Heart left ventricle (tissue), 16 donors: ENCODE measurements around the gene NID2. TPM values are rescaled to one million over a fixed set of nuclear protein-coding genes. Genes with fewer than 3 reads are reported as not detected.

Experiments used
- ATAC-seq, 4 donors: fragments of 200-7000 bp; cut with Tn5 transposase; one replicate each; pipeline ENCODE4 v1.9.1; 2020 to 2022; ENCODE audit warnings: moderate library complexity in 4 of 4, mild to moderate bottlenecking in 3 of 4, moderate number of reproducible peaks in 1 of 4
- DNase-seq, 5 donors: peaks; one replicate each; pipeline ENCODE4 v3.0.0-alpha.2; 2020
- H3K27ac ChIP-seq, 12 donors: fragments of 200-600 bp; sonication (generic) in 4 of 12; one replicate each; pipeline versions ENCODE4 v1.5.0 to v1.8.0; 2016 to 2022; ENCODE audit warnings: mild to moderate bottlenecking in 2 of 12
- H3K27me3 ChIP-seq, 9 donors: fragments of 200-600 bp; sonication (generic) in 2 of 9; one replicate each; pipeline versions ENCODE4 v1.5.1 to v1.8.0; 2016 to 2022; ENCODE audit warnings: mild to moderate bottlenecking in 3 of 9
- H3K36me3 ChIP-seq, 9 donors: fragments of 200-600 bp; sonication (generic) in 2 of 9; one replicate each; pipeline versions ENCODE4 v1.5.0 to v1.8.0; 2018 to 2022; ENCODE audit warnings: mild to moderate bottlenecking in 2 of 9
- H3K4me1 ChIP-seq, 12 donors: fragments of 200-600 bp; sonication (generic) in 4 of 12; one replicate each; pipeline versions ENCODE4 v1.5.0 to v1.8.0; 2016 to 2022; ENCODE audit warnings: mild to moderate bottlenecking in 3 of 12
- H3K4me3 ChIP-seq, 12 donors: fragments of 200-600 bp; sonication (generic) in 4 of 12; one replicate each; pipeline versions ENCODE4 v1.5.0 to v1.8.0; 2017 to 2022; ENCODE audit warnings: mild to moderate bottlenecking in 9 of 12, moderate library complexity in 4 of 12
- H3K9me3 ChIP-seq, 12 donors: fragments of 200-600 bp; sonication (generic) in 4 of 12; one replicate each; pipeline versions ENCODE4 v1.5.0 to v1.8.0; 2016 to 2022; ENCODE audit warnings: mild to moderate bottlenecking in 1 of 12
- POLR2A ChIP-seq, 2 donors: fragments of 450-650 bp; IDR thresholded peaks; one replicate each; pipeline ENCODE4 v1.6.1; 2017; ENCODE audit warnings: antibody characterized with exemption in 2 of 2, mild to moderate bottlenecking in 2 of 2, moderate library complexity in 2 of 2
- WGBS, 4 donors: extraction: QIAGEN DNeasy Blood & Tissue Kit in 2 of 4; methylation state at CpG; one replicate each; pipeline versions ENCODE4 v1.1.5 to v1.1.7; 2013 to 2018; 5-methylcytosine and 5-hydroxymethylcytosine counted together
- intact Hi-C, 10 donors: fragments of 100-400 bp; cut with DNase I; formaldehyde crosslinking; loops; one replicate each; pipeline versions ENCODE4 v1.11.1 to v1.14.2; 2022
- polyA plus RNA-seq, 2 donors: library from polyadenylated mRNA; stranded (reverse); fragments of 200-250 nt; gene quantifications; one replicate each; pipeline ENCODE4 v1.2.3, GENCODE V29; 2013
- total RNA-seq, 9 donors: library from RNA; depleted of rRNA in 2 of 9; stranded (reverse); fragments of >200 nt in 2 of 9; fragmentation: NEBNext Ultra II Directional in 3 of 9; extraction: Animal tissue kit (Norgen Biotek cat#: 25700) in 3 of 9; gene quantifications; one replicate each; pipeline versions ENCODE4 v1.1.0 to v1.2.4, GENCODE V29; 2016 to 2023
- TF ChIP-seq, protein P1 (sequence below), 12 donors: fragments of 200-600 bp; sonication (generic) in 4 of 12; IDR thresholded peaks; one replicate each; pipeline versions ENCODE4 v1.5.0 to v1.8.0; 2018 to 2022; ENCODE audit warnings: antibody characterized with exemption in 12 of 12, mild to moderate bottlenecking in 5 of 12
- donor health status: ischemic (EF 13 %, LVEDD 7.1; RV severe dilation, severe dysfunction).
- donor health status: healthy with polysubstance abuse.
- donor health status: DM: no; HTN: yes; CAD: no.
- donor health status: DM: no; HTN: no; CAD: no.
- donor health status: ischemic (EF 25% LVEDD 6.9; RV normal size, moderate dysfunction).
- donor health status: ischemic (EF 25% LVEDD 5.7; RV mildly dilated, moderate dysfunction).
- donor health status: healthy.
- donor health status: DM: yes; HTN: yes; CAD: no.
- donor health status: ischemic (EF 35%, LVEDD 5.7; RV mildly dilated, moderate dysfunction).
- donor health status: nonischemic (EF 11% LVEDD 7.7; RV severe dilation, severe dysfunction).
- donor health status: DM: yes; HTN: yes; CAD: no.
- donor health status: PGD.
- donor health status: ischemic (EF 29% LVEDD 5.4; RV normal size, mild dysfunction).
- donor health status: nonischemic (EF 23%, LVEDD 6.1; RV moderate dilation, normal function).

The NID2 gene
- total and polyA plus RNA-seq, 11 donors: 17.3 to 77.4 (median 40.6) TPM

DNA sequence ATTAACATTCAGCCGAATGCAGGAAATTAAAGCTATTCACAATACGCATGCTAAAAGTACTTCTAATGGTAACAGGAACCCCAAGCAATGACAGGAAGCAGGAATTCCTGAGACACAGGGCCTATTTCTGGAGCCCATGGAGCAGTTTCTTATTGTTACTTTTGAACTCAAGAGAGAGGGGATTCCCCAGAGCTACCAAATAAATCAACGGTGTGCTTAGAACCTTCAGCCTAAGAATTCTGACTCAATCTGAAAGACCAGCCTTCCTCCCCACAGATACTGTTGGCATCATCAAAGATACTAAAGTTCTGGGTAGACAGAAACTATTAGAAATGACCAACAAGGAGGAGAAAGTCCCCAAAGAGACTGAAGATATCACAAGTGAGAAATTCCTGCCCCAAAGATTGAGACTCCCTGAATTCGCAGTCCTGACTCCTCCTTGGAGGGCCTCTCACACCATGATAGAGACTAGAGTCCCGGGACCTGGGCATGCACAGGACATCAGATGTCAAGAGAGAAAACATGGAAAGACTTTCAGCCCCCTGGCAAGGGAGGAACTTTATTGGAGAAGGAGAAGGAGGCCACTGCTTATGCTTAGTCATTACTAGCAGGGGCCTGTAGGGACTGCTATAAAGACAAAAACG lies 46.8 kb downstream of the NID2 start:
- ATAC-seq: peak in 3 of 4 donors; percentile 4 to 62 (median 8)

DNA sequence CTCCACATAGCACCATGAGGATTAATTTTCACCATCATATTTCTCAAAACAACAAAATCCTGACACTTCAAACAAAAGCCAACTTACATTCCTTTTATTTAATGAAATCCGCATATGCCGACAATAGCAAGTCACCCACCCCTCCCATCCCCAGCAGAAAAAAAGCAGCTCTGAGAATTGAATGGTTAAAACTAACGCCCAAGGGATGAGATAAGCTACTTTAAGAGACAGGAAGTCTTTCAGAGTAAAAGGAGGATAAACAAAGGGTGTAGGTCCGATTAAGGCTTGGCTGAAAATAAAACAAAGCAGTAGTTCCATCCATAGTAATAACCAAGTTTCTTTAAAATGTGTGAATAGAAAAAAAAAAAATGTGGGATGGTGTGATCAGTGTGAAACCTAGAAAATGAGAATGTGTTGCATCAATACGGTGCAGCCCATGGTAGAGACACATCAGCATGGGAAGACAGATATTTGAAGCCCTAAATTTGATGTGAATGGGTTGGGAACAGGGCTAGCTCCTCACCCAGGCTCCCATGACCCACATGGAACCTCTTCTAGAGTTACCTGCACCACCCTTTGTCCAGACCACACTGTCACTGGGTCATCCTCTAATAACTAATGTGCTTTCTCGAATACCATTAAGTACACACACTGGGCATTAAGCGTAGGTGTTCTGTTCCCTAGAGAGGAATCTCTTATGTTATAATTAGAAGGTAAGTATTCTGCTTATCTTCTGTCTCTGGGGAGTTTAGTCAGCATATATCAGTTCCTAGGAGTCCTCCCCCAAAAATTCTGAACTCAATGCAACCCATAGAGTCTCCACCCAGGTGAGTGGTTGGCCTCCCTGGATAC lies 47.8 kb downstream of the NID2 start:
- Histone ChIP-seq H3K27me3 (no peaks in the 10 kb centered on the region), H3K27ac (peak overlapping the region in 10 of 12 donors; percentile 9 to 71 (median 54)), H3K4me3 (no peak overlapping the region), H3K4me1 (peaks cover 19 to 98% (median 77%) of the 10 kb centered on the region in 12 donors), H3K36me3 (peaks cover 0 to 49% (median 21%) of the 10 kb centered on the region in 9 donors), H3K9me3 (no peaks in the 10 kb centered on the region)
- TF ChIP-seq, protein P1, sequence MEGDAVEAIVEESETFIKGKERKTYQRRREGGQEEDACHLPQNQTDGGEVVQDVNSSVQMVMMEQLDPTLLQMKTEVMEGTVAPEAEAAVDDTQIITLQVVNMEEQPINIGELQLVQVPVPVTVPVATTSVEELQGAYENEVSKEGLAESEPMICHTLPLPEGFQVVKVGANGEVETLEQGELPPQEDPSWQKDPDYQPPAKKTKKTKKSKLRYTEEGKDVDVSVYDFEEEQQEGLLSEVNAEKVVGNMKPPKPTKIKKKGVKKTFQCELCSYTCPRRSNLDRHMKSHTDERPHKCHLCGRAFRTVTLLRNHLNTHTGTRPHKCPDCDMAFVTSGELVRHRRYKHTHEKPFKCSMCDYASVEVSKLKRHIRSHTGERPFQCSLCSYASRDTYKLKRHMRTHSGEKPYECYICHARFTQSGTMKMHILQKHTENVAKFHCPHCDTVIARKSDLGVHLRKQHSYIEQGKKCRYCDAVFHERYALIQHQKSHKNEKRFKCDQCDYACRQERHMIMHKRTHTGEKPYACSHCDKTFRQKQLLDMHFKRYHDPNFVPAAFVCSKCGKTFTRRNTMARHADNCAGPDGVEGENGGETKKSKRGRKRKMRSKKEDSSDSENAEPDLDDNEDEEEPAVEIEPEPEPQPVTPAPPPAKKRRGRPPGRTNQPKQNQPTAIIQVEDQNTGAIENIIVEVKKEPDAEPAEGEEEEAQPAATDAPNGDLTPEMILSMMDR (IDR thresholded peaks at IDR 0.05): no peak
- no peak for TF ChIP-seq POLR2A (IDR thresholded peaks at IDR 0.05)
- DNase-seq: no peak
- 37 to 41% (median 37%) methylated on average over 7 of the region's 7 CpGs for WGBS, 4 donors
- intact Hi-C loops: loop anchor here in 2 of 10 donors (5.0 kb wide), 1 partner anchor 46 kb away; the partner anchor contains the start of gene NID2 (in 2 of the 2)
- ATAC-seq: peak in 2 of 4 donors; percentile 23 to 41

More for the DNA sequence above, 46.8 kb downstream of the NID2 start:
- WGBS, 4 donors: 44 to 62% (median 55%) methylated on average over 6 of the region's 6 CpGs
- TF ChIP-seq, protein P1 (IDR thresholded peaks at IDR 0.05): no peak
- no peak for TF ChIP-seq POLR2A (IDR thresholded peaks at IDR 0.05)
- intact Hi-C loops: loop anchor here in 2 of 10 donors (5.0 kb wide), 1 partner anchor 45 kb away; the partner anchor contains the start of gene NID2 (in 2 of the 2)
- no peak overlapping the region for H3K4me3 ChIP-seq
- H3K27ac ChIP-seq: peak overlapping the region in 9 of 12 donors; percentile 23 to 76 (median 63)
- H3K36me3 ChIP-seq: peaks cover 0 to 53% (median 21%) of the 10 kb centered on the region in 9 donors
- no peaks in the 10 kb centered on the region for H3K9me3 ChIP-seq
- peak in 1 of 5 donors; percentile 37 for DNase-seq
- H3K4me1 ChIP-seq: peaks cover 19 to 98% (median 78%) of the 10 kb centered on the region in 12 donors
- no peaks in the 10 kb centered on the region for H3K27me3 ChIP-seq

DNA sequence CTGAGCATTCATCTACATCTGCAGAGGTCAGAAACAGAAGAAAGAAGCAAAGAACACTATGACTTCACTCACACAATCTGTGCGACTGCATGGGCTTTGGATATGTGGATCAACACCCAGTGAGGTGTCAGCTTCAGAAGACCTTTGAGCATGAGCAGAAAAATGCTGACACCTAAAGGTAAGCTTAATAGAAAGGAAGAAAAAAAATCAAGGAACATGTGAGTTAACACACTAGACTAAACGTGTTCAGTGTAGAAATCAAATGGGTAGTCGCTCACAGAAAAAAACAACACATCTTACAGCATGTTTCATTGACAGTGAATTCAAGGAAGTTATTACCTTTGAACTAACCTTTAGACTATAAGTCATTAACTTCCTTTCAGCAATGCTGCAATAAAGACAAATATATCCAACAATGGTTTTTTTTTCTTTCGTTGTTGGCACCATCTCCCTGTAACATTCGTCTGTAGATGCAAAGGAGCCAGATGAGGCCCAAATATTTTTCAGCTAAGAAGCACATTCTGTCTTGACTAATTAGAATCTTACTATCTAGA lies 48.6 kb downstream of the NID2 start:
- peak overlapping the region in 9 of 12 donors; percentile 3 to 68 (median 41) for H3K27ac ChIP-seq
- H3K4me3 ChIP-seq: no peak overlapping the region
- no peak for TF ChIP-seq POLR2A (IDR thresholded peaks at IDR 0.05)
- TF ChIP-seq, protein P1 (IDR thresholded peaks at IDR 0.05): no peak
- WGBS, 4 donors: 52 to 61% (median 56%) methylated on average over 5 of the region's 5 CpGs
- DNase-seq (no peak), ATAC-seq (no peak)
- peaks cover 0 to 43% (median 23%) of the 10 kb centered on the region in 9 donors for H3K36me3 ChIP-seq
- H3K4me1 ChIP-seq: peaks cover 15 to 98% (median 77%) of the 10 kb centered on the region in 12 donors
- no peaks in the 10 kb centered on the region for H3K27me3 ChIP-seq
- no peaks in the 10 kb centered on the region for H3K9me3 ChIP-seq
- intact Hi-C loops: loop anchor here in 2 of 10 donors (5.0 kb wide), 1 partner anchor 47 kb away; the partner anchor contains the start of gene NID2 (in 2 of the 2)
